ENCODE data around the gene TNFRSF21.

Gene TNFRSF21

GRCh38 chr6:47303342-47303741 is 6.4 kb downstream of the TNFRSF21 start:
- TF ChIP-seq, protein P1, sequence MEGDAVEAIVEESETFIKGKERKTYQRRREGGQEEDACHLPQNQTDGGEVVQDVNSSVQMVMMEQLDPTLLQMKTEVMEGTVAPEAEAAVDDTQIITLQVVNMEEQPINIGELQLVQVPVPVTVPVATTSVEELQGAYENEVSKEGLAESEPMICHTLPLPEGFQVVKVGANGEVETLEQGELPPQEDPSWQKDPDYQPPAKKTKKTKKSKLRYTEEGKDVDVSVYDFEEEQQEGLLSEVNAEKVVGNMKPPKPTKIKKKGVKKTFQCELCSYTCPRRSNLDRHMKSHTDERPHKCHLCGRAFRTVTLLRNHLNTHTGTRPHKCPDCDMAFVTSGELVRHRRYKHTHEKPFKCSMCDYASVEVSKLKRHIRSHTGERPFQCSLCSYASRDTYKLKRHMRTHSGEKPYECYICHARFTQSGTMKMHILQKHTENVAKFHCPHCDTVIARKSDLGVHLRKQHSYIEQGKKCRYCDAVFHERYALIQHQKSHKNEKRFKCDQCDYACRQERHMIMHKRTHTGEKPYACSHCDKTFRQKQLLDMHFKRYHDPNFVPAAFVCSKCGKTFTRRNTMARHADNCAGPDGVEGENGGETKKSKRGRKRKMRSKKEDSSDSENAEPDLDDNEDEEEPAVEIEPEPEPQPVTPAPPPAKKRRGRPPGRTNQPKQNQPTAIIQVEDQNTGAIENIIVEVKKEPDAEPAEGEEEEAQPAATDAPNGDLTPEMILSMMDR (IDR thresholded peaks at IDR 0.05; ENCODE audit: low read depth, low read length): no peak
- in situ Hi-C loops (cut with HindIII; ENCODE audit: low sequenced_read_pairs): no loop called here
- DNase-seq (ENCODE audit: low read depth, low spot score): no peak
- H3K4me3 ChIP-seq (ENCODE audit: low read depth, low read length): no peak overlapping the region

GRCh38 chr6:47302043-47302442 is 7.7 kb downstream of the TNFRSF21 start:
- TF ChIP-seq, protein P1 (IDR thresholded peaks at IDR 0.05; ENCODE audit: low read depth, low read length): no peak
- H3K4me3 ChIP-seq (ENCODE audit: low read depth, low read length): no peak overlapping the region
- in situ Hi-C loops (cut with HindIII; ENCODE audit: low sequenced_read_pairs): no loop called here
- DNase-seq (ENCODE audit: low read depth, low spot score): no peak

DNA sequence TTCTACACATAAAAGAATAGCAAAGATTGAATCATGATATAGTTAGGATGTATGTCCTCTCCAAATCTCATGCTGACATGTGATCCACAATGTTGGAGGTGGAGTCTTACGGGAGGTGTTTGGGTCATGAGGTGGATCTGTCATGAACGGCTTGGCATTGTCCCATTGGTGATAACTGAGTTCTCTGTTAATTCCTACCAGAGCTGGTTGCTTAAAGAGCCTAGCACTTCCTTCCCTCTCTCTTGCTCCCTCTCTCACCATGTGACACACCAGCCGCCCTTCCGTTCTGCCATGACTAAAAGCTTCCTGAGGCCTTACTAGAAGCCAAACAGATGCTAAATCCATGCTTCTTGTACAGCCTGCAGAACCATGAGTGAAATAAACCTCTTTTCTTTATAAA is 8.3 kb downstream of the TNFRSF21 start:
- no peak for DNase-seq (ENCODE audit: low read depth, low spot score)
- in situ Hi-C loops (cut with HindIII; ENCODE audit: low sequenced_read_pairs): no loop called here
- TF ChIP-seq, protein P1 (IDR thresholded peaks at IDR 0.05; ENCODE audit: low read depth, low read length): no peak
- no peak overlapping the region for H3K4me3 ChIP-seq (ENCODE audit: low read depth, low read length)

- TF ChIP-seq, protein P1 (IDR thresholded peaks at IDR 0.05; ENCODE audit: low read depth, low read length): no peak
- H3K4me3 ChIP-seq (ENCODE audit: low read depth, low read length): no peak overlapping the region
- no peak for DNase-seq (ENCODE audit: low read depth, low spot score)
- in situ Hi-C loops (cut with HindIII; ENCODE audit: low sequenced_read_pairs): no loop called here
These were observed 9.3 kb downstream of the TNFRSF21 start for GRCh38 chr6:47300417-47300816.

- H3K4me3 ChIP-seq (ENCODE audit: low read depth, low read length): no peak overlapping the region
- in situ Hi-C loops (cut with HindIII; ENCODE audit: low sequenced_read_pairs): no loop called here
- TF ChIP-seq, protein P1 (IDR thresholded peaks at IDR 0.05; ENCODE audit: low read depth, low read length): no peak
- DNase-seq (ENCODE audit: low read depth, low spot score): no peak
These were observed 9.7 kb downstream of the TNFRSF21 start for GRCh38 chr6:47299965-47300364.

DNA sequence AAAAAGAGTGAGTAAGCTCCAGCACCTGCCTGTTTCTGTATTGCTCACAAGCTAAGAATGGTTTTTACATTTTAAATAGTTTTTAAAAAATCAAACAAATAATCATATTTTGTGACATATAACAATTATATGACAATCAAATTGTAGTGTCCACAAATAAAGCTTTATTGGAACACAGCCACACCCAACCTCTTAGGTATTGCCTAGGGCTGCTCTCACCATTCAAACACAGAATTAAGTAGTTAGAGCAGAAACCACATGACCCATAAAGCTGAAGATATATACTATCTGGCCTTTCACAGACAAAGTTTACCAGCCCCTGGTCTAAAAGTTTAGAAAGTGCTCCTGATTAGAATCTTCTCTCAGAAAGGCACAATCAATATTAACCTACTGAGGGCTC is 11.2 kb downstream of the TNFRSF21 start:
- TF ChIP-seq, protein P1 (IDR thresholded peaks at IDR 0.05; ENCODE audit: low read depth, low read length): no peak
- DNase-seq (ENCODE audit: low read depth, low spot score): no peak
- in situ Hi-C loops (cut with HindIII; ENCODE audit: low sequenced_read_pairs): no loop called here

GRCh38 chr6:47294990-47295389 is 14.7 kb downstream of the TNFRSF21 start:
- TF ChIP-seq, protein P1 (IDR thresholded peaks at IDR 0.05; ENCODE audit: low read depth, low read length): no peak
- in situ Hi-C loops (cut with HindIII; ENCODE audit: low sequenced_read_pairs): no loop called here
- H3K4me3 ChIP-seq (ENCODE audit: low read depth, low read length): no peak overlapping the region
- no peak for DNase-seq (ENCODE audit: low read depth, low spot score)

More for the DNA sequence above, 11.2 kb downstream of the TNFRSF21 start:
- H3K4me3 ChIP-seq (ENCODE audit: low read depth, low read length): no peak overlapping the region

Measured in astrocyte of the spinal cord (primary cell).